ENCODE data around the gene CLEC11A. TPM values are rescaled to one million over a fixed set of nuclear protein-coding genes. Genes with fewer than 3 reads are reported as not detected.

The CLEC11A gene
- total and polyA plus RNA-seq, 2 of the 8 experiments (the other 6 are each of a cell fraction or from before 2014, with no cell fraction given), result 4.3 to 17.4 TPM

GRCh38 chr19:50712833-50713232, 10.3 kb upstream of the CLEC11A start:
- Histone ChIP-seq H3K36me3 (ENCODE audit: control insufficient read depth in 2 of 4, insufficient read depth in 4 of 4, low read length in 3 of 4) (no peaks in the 10 kb centered on the region; a peak in 2 of 8 replicates), H3K23ac (ENCODE audit: insufficient read length) (no peak overlapping the region), H3K14ac (ENCODE audit: insufficient read length) (no peak overlapping the region), H3K27ac (ENCODE audit: low read depth, low read length) (no peak overlapping the region), H3K4ac (replicated peaks; ENCODE audit: insufficient read length, low read depth, low read length) (no peak overlapping the region), H3K18ac (ENCODE audit: extremely low read depth, low read length) (no peak overlapping the region), H2AK5ac (ENCODE audit: low read depth, low read length) (no peak overlapping the region; the same call in 1 of the 2 replicates), H3K79me2 (ENCODE audit: control insufficient read depth in 1 of 2, insufficient read depth in 2 of 2, low read length in 2 of 2) (no peaks in the 10 kb centered on the region), H4K5ac (ENCODE audit: insufficient read length, low read depth, low read length) (no peak overlapping the region), H3K79me1 (ENCODE audit: low read depth, low read length) (no peaks in the 10 kb centered on the region), H2AFZ (ENCODE audit: low read length) (no peak overlapping the region), H2BK12ac (ENCODE audit: low read depth, low read length) (no peak overlapping the region), H3K9ac (replicated peaks in 1 of 4; ENCODE audit: extremely low read depth in 1 of 4, low read depth in 3 of 4, low read length in 3 of 4) (no peak overlapping the region), H2BK20ac (ENCODE audit: low read length) (no peak overlapping the region), H2BK120ac (replicated peaks; ENCODE audit: low read depth, low read length) (no peak overlapping the region), H2BK15ac (ENCODE audit: low read length) (no peak overlapping the region), H2BK5ac (ENCODE audit: low read depth, low read length) (no peak overlapping the region), H3K9me3 (ENCODE audit: insufficient read depth in 2 of 2, low read depth in 1 of 2, low read length in 1 of 2) (no peaks in the 10 kb centered on the region), H3K4me3 (ENCODE audit: extremely low read depth in 1 of 4, insufficient read depth in 2 of 4, low read depth in 3 of 4, low read length in 4 of 4) (no peak overlapping the region), H3K4me1 (replicated peaks in 1 of 4; ENCODE audit: control insufficient read depth in 3 of 4, insufficient read depth in 4 of 4, low read length in 3 of 4) (peaks cover 2 to 12% (median 5%) of the 10 kb centered on the region in 4 experiments; a peak in 6 of 7 replicates), H3K27me3 (replicated peaks in 1 of 4; ENCODE audit: control insufficient read depth in 3 of 4, extremely low read depth in 1 of 4, insufficient read depth in 3 of 4, low read length in 3 of 4) (peaks cover 0 to 7% (median 4%) of the 10 kb centered on the region in 4 experiments; a peak in 4 of 7 replicates), H4K20me1 (replicated peaks in 1 of 2; ENCODE audit: control insufficient read depth in 1 of 2, insufficient read depth in 2 of 2, low read length in 2 of 2) (peaks cover 2 to 3% of the 10 kb centered on the region in 2 experiments), H3K56ac (replicated peaks; ENCODE audit: insufficient read length, low read depth, low read length) (no peak overlapping the region), H3K23me2 (ENCODE audit: low read depth, low read length) (no peaks in the 10 kb centered on the region; the same call in 1 of the 2 replicates), H3K4me2 (ENCODE audit: insufficient read depth in 1 of 2, low read depth in 2 of 2, low read length in 2 of 2) (no peak overlapping the region), H4K8ac (ENCODE audit: extremely low read depth, insufficient read depth, low read length) (no peak overlapping the region), H4K91ac (replicated peaks; ENCODE audit: insufficient read length, low read length) (no peak overlapping the region)
- DNase-seq (ENCODE audit: low read depth in 1 of 2, low spot score in 2 of 2), result no peak
- FAIRE-seq, result no peak
- ChIA-PET CTCF (ENCODE audit: partially characterized antibody) (interaction anchor here (0.6 to 2.4 kb wide), 12 partner anchors 10 to 209 kb away, joined by 3 to 16 read pairs (median 4); partner anchors contain the start of gene CLEC11A), POLR2A (ENCODE audit: partially characterized antibody) (interaction anchor here (0.8 to 2.4 kb wide), 4 partner anchors 9 to 92 kb away, joined by 3 to 8 read pairs (median 5); no protein-coding TSS in a partner anchor)
- TF ChIP-seq RAD21 (IDR thresholded peaks at IDR 0.05 in 1 of 2, conservative IDR thresholded peaks at IDR 0.05 in 1 of 2; ENCODE audit: low read depth in 2 of 2, low read length in 2 of 2) (no peak), CTCF (IDR thresholded peaks at IDR 0.05; ENCODE audit: control extremely low read depth in 1 of 3, insufficient read depth in 1 of 3, low read depth in 1 of 3, low read length in 3 of 3) (no peak), POLR2AphosphoS5 (IDR thresholded peaks at IDR 0.05; ENCODE audit: low read depth, low read length) (no peak), SIX5 (IDR thresholded peaks at IDR 0.05; ENCODE audit: low read depth, low read length) (no peak), CHD2 (IDR thresholded peaks at IDR 0.05; ENCODE audit: low read length) (no peak), SRF (IDR thresholded peaks at IDR 0.05; ENCODE audit: low read depth, low read length) (no peak)
- 79% methylated on average over 4 of the region's 6 CpGs; no CpG with 5 or more reads in 1 of the 2 experiments for WGBS, 2 experiments (ENCODE audit: extremely low coverage in 1 of 2, insufficient coverage in 1 of 2, insufficient read length in 1 of 2, insufficient replicate concordance in 2 of 2, low coverage in 1 of 2, low lambda C conversion rate in 2 of 2, missing lambda C conversion rate in 1 of 2)
